B cell (primary cell): ENCODE results near the gene EPM2AIP1.

Experiments used
- EZH2 ChIP-seq: IDR thresholded peaks from 2 replicates; pipeline ENCODE4 v1.6.1; 2012; ENCODE audit warnings: borderline replicate concordance, low read depth, mild to moderate bottlenecking, moderate library complexity, low read length; ENCODE audit not compliant: insufficient read depth, poor library complexity, severe bottlenecking
- TF ChIP-seq, protein P1 (sequence below): fragments of 200-600 bp; IDR thresholded peaks from one replicate; pipeline ENCODE4 v1.8.0; 2022; ENCODE audit warnings: antibody characterized with exemption, mild to moderate bottlenecking

DNA sequence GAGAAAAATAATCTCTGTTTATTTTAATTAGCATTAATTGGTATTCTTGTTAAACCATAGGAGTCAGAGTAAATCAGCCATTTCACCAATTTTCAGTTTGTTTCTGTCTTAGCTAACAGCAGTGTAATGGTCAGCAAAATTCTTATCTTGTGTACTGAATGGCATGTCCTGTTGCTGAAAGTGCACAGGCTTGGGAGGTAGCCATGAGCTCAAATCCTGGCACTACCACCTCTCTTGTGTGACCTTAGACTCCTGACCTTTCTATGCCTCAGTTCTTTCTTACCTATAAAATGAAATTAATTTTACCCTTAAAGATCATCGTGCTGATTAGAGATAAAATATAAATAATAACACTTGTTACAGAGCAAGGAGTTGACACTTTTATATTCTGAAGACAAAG lies 36.2 kb upstream of the EPM2AIP1 start:
- TF ChIP-seq, protein P1, sequence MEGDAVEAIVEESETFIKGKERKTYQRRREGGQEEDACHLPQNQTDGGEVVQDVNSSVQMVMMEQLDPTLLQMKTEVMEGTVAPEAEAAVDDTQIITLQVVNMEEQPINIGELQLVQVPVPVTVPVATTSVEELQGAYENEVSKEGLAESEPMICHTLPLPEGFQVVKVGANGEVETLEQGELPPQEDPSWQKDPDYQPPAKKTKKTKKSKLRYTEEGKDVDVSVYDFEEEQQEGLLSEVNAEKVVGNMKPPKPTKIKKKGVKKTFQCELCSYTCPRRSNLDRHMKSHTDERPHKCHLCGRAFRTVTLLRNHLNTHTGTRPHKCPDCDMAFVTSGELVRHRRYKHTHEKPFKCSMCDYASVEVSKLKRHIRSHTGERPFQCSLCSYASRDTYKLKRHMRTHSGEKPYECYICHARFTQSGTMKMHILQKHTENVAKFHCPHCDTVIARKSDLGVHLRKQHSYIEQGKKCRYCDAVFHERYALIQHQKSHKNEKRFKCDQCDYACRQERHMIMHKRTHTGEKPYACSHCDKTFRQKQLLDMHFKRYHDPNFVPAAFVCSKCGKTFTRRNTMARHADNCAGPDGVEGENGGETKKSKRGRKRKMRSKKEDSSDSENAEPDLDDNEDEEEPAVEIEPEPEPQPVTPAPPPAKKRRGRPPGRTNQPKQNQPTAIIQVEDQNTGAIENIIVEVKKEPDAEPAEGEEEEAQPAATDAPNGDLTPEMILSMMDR: no peak
- no peak for TF ChIP-seq EZH2
